Measurements from ENCODE around the gene PNMA6F.

- TF ChIP-seq CTCF (IDR thresholded peaks at IDR 0.05) = no peak
- no peak for TF ChIP-seq POLR2A (IDR thresholded peaks at IDR 0.05)
- no peak for TF ChIP-seq POLR2AphosphoS5 (IDR thresholded peaks at IDR 0.05)
Measured at GRCh38 chrX:153366878-153367538, 45.4 kb upstream of the PNMA6F start.
